Mammary epithelial cell (primary cell): ENCODE data around the gene MIX23.

Experiments
- EZH2 ChIP-seq: IDR thresholded peaks from 2 replicates; pipeline ENCODE4 v1.6.1; 2012; ENCODE audit warnings: low read length, inconsistent platforms, borderline replicate concordance
- TF ChIP-seq, protein P1 (sequence below), 2 donors: IDR thresholded peaks in 1 of 2; conservative IDR thresholded peaks in 1 of 2; 2 replicates each; pipeline ENCODE4 v1.5.1; 2011 to 2012; ENCODE audit warnings: inconsistent platforms in 2 of 2, low read length in 2 of 2, mild to moderate bottlenecking in 2 of 2, control low read depth in 1 of 2, low read depth in 1 of 2; ENCODE audit not compliant: insufficient read depth in 1 of 2; ENCODE audit errors: extremely low read depth in 1 of 2

DNA sequence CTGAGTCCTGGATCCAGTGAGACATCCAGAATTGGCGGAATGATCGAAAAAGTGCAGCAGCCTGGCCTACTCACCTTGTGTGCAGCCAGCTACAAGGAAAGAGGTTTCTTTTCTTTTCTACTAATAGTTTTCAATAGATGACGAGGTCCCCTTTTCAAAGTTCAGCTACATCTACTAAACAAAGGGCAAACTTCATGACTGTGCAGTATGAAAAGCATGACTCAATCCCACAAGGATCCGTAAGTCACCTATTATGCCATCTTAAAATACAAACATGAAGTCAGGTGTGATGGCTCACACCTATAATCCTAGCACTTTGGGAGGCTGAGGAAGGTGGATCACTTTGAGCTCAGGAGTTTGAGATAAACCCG, 16.7 kb downstream of the MIX23 start:
- TF ChIP-seq, protein P1, sequence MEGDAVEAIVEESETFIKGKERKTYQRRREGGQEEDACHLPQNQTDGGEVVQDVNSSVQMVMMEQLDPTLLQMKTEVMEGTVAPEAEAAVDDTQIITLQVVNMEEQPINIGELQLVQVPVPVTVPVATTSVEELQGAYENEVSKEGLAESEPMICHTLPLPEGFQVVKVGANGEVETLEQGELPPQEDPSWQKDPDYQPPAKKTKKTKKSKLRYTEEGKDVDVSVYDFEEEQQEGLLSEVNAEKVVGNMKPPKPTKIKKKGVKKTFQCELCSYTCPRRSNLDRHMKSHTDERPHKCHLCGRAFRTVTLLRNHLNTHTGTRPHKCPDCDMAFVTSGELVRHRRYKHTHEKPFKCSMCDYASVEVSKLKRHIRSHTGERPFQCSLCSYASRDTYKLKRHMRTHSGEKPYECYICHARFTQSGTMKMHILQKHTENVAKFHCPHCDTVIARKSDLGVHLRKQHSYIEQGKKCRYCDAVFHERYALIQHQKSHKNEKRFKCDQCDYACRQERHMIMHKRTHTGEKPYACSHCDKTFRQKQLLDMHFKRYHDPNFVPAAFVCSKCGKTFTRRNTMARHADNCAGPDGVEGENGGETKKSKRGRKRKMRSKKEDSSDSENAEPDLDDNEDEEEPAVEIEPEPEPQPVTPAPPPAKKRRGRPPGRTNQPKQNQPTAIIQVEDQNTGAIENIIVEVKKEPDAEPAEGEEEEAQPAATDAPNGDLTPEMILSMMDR (conservative IDR thresholded peaks at IDR 0.05 in 1 of 2, IDR thresholded peaks at IDR 0.05 in 1 of 2; ENCODE audit: extremely low read depth in 1 of 2, insufficient read depth in 1 of 2, low read depth in 1 of 2, low read length in 2 of 2), result no peak
- no peak for TF ChIP-seq EZH2
